Stomach (tissue), 4 donors: ENCODE measurements around the gene POU3F3.

ENCODE experiments used
- CTCF ChIP-seq, 7 experiments: fragments of 450-650 bp in 4 of 7; fragments of 200-600 bp in 3 of 7; sonication (generic) in 3 of 7; IDR thresholded peaks; one replicate each; pipeline ENCODE4 v1.5.1; 2016 to 2019; ENCODE audit warnings: antibody characterized with exemption in 7 of 7, control low read depth in 2 of 7, mild to moderate bottlenecking in 1 of 7
- POLR2A ChIP-seq, 4 donors: fragments of 450-650 bp; IDR thresholded peaks; one replicate each; pipeline ENCODE4 v1.6.1; 2016; ENCODE audit warnings: antibody characterized with exemption in 4 of 4, control low read depth in 2 of 4, mild to moderate bottlenecking in 1 of 4, moderate library complexity in 1 of 4
- POLR2AphosphoS5 ChIP-seq, 3 donors: sonication (generic); formaldehyde crosslinking; IDR thresholded peaks; one replicate each; pipeline ENCODE4 v1.6.1; 2016; ENCODE audit warnings: antibody characterized with exemption in 3 of 3

DNA sequence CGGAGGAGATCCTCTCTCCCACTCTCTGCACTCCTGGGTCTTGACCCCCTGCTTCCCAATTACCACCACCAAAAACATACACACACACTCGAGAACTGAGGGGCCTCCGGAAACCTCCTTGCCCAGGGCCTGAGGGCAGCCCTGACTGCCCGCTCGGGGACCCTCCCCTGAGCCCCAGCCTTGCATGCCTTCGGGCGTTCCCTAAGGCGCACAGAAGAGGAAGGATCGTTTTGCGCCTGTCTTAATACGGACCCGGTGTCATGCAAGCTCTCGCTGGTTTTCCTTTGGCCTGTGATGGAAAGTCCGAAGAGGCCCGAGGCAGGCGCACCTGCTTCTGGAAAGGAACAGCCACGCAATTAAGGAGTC lies 19.8 kb downstream of the POU3F3 start:
- no peak for TF ChIP-seq POLR2AphosphoS5 (IDR thresholded peaks at IDR 0.05)
- TF ChIP-seq POLR2A (IDR thresholded peaks at IDR 0.05): no peak
- TF ChIP-seq CTCF (IDR thresholded peaks at IDR 0.05): peak in 1 of 7 experiments; percentile 4
